ENCODE measurements around the gene DIO2.

DNA sequence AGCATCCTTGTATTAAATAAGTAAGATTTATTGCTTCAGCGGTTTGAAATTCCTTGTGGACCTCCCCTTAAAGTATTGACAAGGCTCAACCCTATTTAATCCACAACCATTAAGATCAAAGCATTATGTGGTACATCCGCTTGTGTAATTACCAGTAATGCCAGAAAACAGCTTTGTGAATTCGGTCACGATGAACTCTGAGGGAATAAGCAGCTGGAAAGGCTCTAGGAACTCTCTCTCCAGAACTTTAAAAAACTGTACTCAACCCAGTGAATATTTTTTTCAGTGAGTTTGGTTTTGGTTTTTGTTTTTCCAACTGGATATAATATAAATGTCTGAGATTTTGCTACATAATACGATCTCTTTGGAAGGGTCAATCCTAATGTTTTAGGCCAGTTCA is 49.3 kb upstream of the DIO2 start:
- no peak for TF ChIP-seq CTCF (IDR thresholded peaks at IDR 0.05; ENCODE audit: insufficient read depth, low read depth, low read length)
- no peak for TF ChIP-seq EZH2 (IDR thresholded peaks at IDR 0.05; ENCODE audit: insufficient read depth, low read length)
